ENCODE data around the gene TRAPPC12.
"Not testable (repeated sequence)": the region's sequence is repeated elsewhere in the genome, so short reads cannot be mapped to it uniquely, and the experiment has no call there.

TRAPPC12 gene

GRCh38 chr2:3454005-3454404 is 74.5 kb downstream of the TRAPPC12 start:
- not testable (repeated sequence) for DNase-seq (ENCODE audit: low read depth in 2 of 2)

GRCh38 chr2:3454802-3455201 is 75.3 kb downstream of the TRAPPC12 start:
- DNase-seq (ENCODE audit: low read depth in 2 of 2) = no peak

- DNase-seq (ENCODE audit: low read depth in 2 of 2) = no peak
Observed at GRCh38 chr2:3456125-3456524, 76.6 kb downstream of the TRAPPC12 start.

- no peak for DNase-seq (ENCODE audit: low read depth in 2 of 2)
Observed at GRCh38 chr2:3457524-3458395, 78.3 kb downstream of the TRAPPC12 start.

DNA sequence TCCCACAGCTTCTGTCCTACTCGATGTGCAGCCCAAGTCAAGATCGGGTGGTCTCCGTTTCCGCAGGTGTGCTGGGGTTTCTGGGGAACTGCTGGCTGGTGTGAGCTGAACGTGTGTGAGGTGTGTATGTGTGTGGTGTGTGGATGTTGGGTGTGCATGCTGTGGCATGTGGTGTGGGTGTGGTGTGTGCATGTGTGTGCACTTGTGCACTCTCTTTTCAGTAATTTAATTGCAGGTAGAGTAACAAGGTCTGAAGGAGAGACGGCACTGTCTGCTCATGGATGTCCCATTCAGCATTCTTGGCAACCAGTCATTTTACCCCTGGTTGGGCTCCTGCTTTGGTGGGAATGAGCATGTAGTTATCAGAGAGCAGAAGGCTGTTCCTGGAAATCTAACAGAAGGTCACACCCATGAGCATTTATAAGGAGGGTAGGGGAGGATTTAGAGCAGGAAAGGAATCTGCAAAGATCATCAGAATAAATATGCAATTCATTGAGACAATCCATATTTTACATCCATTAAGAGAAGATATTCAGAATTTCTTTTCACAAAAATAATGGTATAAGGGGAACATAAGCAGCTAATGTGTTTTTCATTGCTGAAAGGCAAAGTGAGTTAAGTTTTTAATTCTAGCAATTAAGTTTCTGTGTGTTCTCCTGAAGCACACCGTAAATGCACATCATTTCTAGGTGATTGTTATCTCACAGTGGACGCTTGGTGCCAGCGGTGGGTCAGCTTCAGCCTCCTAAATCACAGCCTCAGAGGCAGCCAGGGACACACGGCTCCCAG is 79.1 kb downstream of the TRAPPC12 start:
- no peak for DNase-seq (ENCODE audit: low read depth in 2 of 2)

GRCh38 chr2:3459185-3460015 is 79.9 kb downstream of the TRAPPC12 start:
- DNase-seq (ENCODE audit: low read depth in 2 of 2) = no peak

GRCh38 chr2:3460156-3460555 is 80.7 kb downstream of the TRAPPC12 start:
- no peak for DNase-seq (ENCODE audit: low read depth in 2 of 2)

DNA sequence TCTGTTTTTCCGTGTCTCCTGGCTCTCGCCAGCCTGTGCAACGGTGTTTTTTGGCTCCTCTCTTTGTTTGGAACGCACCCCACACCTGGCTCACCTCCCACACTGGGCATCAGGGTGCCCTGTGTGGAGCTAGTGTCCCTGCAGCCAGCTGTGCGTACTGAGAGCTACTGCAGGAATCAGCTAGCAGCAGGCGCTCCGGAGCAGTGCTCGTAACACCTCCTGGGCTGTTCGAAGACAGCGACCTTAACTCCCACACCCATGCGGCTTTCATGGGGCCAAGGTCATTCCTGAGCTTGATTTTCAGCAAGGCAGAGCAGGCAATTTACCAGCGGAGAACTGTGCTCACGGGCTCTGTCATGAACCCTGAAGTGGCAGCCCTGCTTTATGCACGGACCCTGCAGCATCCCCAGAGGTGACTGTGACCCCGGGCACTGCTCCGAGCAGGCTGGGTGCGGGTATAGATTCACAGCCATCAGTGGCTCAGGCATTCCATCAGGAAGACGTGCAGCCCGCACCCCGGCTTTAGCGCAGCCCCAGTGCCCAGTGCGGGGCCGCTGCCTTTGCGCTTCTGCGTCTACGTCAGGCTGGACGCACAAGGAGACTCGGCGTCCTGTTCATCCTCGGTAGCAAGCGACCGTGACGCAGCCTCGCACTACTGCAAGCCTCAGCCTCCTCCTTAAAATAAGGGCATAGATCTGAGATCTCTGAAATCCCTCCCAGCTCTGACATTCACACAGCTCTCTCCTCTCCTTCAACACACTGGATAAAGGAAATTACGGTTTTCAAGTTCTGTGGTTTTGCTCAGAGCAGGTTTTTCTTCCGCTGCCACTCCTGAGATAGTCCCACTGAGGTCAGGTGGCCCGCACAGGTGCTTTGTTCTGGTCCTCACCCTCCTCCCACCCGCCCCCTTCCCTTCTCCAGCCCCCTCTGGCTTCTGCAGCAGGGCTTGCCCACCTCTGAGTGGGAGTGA is 81.6 kb downstream of the TRAPPC12 start:
- DNase-seq (ENCODE audit: low read depth in 2 of 2) = no peak

GRCh38 chr2:3461801-3462492 is 82.5 kb downstream of the TRAPPC12 start:
- DNase-seq (ENCODE audit: low read depth in 2 of 2) = no peak

DNA sequence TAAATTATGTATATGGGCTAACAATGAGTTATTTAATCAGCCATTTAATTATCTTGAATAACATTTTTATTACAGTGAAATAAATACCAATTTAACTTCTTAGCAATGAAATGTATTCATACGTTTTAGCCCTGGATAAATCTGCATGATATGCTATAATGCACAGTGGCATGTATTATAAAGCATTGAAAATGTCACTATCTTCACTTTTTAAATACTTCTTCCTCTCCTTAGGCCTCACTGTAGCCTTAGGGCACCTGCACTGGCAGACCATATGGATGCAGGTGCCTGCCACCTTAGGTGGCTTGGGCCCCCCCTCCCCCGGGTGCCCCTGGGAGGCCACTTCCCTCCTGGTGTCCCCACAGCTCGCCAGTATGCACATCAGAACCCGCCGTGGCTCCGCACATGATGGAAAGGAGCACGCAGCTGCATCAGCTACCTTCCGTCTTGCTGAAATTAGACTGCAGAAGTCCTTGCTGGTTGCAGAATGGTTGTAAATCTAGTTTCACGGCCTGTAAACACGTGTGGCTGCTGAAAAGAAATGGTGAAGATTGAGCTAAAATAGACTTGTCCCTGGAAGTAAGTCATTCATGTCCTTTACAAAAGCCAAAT is 83.1 kb downstream of the TRAPPC12 start:
- no peak for DNase-seq (ENCODE audit: low read depth in 2 of 2)

GRCh38 chr2:3463186-3463835 is 83.8 kb downstream of the TRAPPC12 start:
- no peak for DNase-seq (ENCODE audit: low read depth in 2 of 2)

GRCh38 chr2:3463944-3464343 is 84.5 kb downstream of the TRAPPC12 start:
- DNase-seq (ENCODE audit: low read depth in 2 of 2) = no peak

DNA sequence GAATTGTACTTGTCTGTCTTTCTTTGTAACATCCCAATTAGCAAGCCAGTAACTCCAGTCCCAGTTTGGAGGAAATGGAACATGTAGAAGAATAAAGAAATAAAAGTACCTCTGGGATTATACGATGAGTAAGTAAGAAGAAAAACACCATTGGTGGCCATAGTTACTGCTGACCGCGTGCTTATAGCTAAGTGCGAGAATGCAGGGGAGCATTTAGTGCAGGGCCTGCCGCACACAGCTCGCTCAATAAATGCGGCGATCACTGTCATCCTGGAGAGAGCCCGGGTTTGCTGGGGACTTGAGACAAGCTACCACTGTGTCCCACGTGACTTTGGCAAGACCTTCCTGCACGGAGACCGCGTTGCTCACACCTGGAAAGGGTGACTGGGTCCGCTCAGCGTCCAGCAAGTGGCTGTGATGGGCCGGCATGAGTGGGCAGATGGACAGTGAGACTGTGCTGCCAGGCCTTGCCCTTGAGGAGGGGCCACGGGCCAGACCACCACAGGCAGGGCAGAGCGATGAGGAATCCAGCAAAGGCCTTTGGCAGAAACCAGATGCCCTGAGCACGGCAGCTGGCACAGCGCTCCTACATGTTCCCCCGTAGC is 85.0 kb downstream of the TRAPPC12 start:
- no peak for DNase-seq (ENCODE audit: low read depth in 2 of 2)

DNA sequence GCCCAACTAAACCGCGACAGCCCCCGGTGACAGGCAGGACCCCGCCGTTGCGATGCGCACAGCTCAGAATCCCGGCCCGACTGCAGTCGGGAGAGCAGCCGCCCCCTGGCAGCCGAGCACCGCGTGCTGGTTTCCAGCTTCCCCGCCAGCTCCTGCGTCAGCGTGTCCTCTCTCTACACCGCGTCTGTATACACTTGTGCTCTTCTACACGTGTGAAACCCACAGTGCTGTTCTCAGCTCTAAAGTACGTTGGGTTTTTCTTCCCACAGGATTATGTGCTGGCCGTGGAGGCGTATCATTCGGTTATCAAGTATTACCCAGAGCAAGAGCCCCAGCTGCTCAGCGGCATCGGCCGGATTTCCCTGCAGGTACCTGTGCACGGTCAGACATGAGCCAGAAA is 85.8 kb downstream of the TRAPPC12 start:
- no peak for DNase-seq (ENCODE audit: low read depth in 2 of 2)

GRCh38 chr2:3465844-3466481 is 86.5 kb downstream of the TRAPPC12 start:
- no peak for DNase-seq (ENCODE audit: low read depth in 2 of 2)

- no peak for DNase-seq (ENCODE audit: low read depth in 2 of 2)
Observed at GRCh38 chr2:3466482-3466863, 87.0 kb downstream of the TRAPPC12 start.

DNA sequence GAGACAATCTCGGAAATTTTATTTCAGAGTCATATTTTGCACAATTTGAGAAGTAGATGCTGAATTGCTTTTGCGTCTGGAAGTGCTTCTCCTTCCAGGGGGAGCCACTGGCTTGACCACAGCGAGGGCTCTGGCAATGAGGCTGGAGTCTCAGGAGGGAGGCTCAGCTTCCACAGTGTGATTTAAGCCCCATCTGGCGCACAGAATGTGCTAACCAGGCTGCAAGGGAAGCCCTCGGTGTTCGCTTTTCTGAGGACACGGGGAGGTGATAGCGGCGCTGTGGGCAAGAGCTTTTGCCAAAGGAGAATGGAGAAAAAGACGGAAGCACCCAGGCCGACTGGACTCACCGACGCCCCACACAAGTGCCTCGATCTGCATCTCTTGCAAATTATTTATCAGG is 87.5 kb downstream of the TRAPPC12 start:
- DNase-seq (ENCODE audit: low read depth in 2 of 2) = no peak

DNA sequence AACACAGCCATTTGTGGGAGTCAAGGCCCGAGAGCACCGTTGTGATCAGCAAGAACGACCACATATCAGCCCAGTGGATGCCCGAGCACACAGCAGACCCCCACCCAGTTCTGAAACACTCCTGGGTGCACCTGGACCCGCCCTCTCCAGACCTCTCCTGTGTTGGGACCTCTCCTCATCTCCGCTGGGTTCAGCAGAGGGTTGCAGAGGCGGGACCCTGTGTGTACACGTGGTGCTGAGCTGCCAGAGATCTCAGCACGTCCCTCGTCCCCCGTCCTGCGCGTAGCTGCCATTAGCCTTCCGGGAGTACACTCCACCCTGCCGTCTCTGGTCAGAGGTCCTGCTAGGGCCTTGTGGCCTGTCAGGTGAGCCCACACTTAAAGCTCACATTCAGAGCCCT is 88.2 kb downstream of the TRAPPC12 start:
- DNase-seq (ENCODE audit: low read depth in 2 of 2) = no peak

Data from stimulated activated CD8-positive, alpha-beta memory T cell treated with anti-CD3 and anti-CD28 coated beads, Interleukin-7, amount 100 ng/mL, for 4 hours (primary cell).